Activated CD8-positive, alpha-beta T cell treated with anti-CD3 and anti-CD28 coated beads for 36 hours (primary cell): ENCODE results near the gene RASAL1. TPM values are rescaled to one million over a fixed set of nuclear protein-coding genes. Genes with fewer than 3 reads are reported as not detected.

Experiments
- ATAC-seq: fragments of 200-7000 bp; cut with Tn5 transposase; one replicate; pipeline ENCODE4 v1.10.0; 2021; ENCODE audit warnings: mild to moderate bottlenecking, moderate library complexity
- CTCF ChIA-PET: fragments of 350-600 bp; sonication (Branson Sonifier 250); formaldehyde crosslinking; loops from one replicate; lab custom pipeline; 2021; ENCODE audit warnings: antibody characterized with exemption; lab: Charles Lee
- POLR2A ChIA-PET: fragments of 350-600 bp; sonication (Branson Sonifier 250); formaldehyde crosslinking; loops from one replicate; lab custom pipeline; 2021; ENCODE audit warnings: antibody characterized with exemption; lab: Charles Lee
- DNase-seq: peaks from one replicate; pipeline ENCODE4 v3.0.0-alpha.2; 2020
- H3K27ac Mint-ChIP-seq: one replicate; pipeline ENCODE4 v1.8.0; 2021; ENCODE audit warnings: mild to moderate bottlenecking, mixed read lengths
- H3K27me3 Mint-ChIP-seq: one replicate; pipeline ENCODE4 v1.8.0; 2021; ENCODE audit warnings: mixed read lengths
- H3K36me3 Mint-ChIP-seq: one replicate; pipeline ENCODE4 v1.8.0; 2021; ENCODE audit warnings: low read depth, mixed read lengths
- H3K4me1 Mint-ChIP-seq: one replicate; pipeline ENCODE4 v1.8.0; 2021; ENCODE audit warnings: low read depth, mixed read lengths
- H3K4me3 Mint-ChIP-seq: one replicate; pipeline ENCODE4 v1.8.0; 2021; ENCODE audit warnings: mild to moderate bottlenecking, moderate library complexity, mixed read lengths
- H3K9me3 Mint-ChIP-seq: one replicate; pipeline ENCODE4 v1.8.0; 2021; ENCODE audit warnings: mixed read lengths
- intact Hi-C: fragments of 100-400 bp; cut with micrococcal nuclease; formaldehyde crosslinking; loops from one replicate; pipeline ENCODE4 v1.10.0; 2022
- total RNA-seq, 2 experiments: library from RNA; stranded (reverse); gene quantifications; one replicate each; pipeline ENCODE4 v1.2.3, GENCODE V29; 2021
- TF ChIP-seq, protein P1 (sequence below): fragments of 200-600 bp; IDR thresholded peaks from one replicate; pipeline ENCODE4 v1.8.0; 2022; ENCODE audit warnings: antibody characterized with exemption, mild to moderate bottlenecking

Gene RASAL1
- total RNA-seq, 2 experiments from 2014 or later = 9.8 to 12.4 TPM

DNA sequence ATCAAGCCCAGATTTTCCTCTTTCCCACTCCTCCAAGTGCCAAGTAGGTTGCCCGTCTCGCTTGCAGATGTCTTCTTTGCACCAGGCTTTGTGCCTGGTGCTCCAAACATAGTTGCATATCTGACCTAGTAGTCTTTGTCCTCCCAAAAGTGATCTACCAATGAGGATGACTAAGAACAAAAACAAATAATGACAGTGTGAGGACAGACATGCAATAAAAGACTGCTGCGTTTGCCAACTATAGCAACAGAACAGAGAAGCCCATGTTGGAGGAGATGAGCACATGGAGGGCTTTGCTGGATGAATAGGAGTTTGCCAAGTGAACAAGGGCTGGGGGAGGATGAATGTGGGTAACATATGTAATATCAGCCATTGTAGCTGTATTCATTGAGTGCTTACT is 63.4 kb downstream of the RASAL1 start:
- intact Hi-C loops = no loop called here
- no peak for ATAC-seq
- TF ChIP-seq, protein P1, sequence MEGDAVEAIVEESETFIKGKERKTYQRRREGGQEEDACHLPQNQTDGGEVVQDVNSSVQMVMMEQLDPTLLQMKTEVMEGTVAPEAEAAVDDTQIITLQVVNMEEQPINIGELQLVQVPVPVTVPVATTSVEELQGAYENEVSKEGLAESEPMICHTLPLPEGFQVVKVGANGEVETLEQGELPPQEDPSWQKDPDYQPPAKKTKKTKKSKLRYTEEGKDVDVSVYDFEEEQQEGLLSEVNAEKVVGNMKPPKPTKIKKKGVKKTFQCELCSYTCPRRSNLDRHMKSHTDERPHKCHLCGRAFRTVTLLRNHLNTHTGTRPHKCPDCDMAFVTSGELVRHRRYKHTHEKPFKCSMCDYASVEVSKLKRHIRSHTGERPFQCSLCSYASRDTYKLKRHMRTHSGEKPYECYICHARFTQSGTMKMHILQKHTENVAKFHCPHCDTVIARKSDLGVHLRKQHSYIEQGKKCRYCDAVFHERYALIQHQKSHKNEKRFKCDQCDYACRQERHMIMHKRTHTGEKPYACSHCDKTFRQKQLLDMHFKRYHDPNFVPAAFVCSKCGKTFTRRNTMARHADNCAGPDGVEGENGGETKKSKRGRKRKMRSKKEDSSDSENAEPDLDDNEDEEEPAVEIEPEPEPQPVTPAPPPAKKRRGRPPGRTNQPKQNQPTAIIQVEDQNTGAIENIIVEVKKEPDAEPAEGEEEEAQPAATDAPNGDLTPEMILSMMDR = no peak
- H3K4me3 Mint-ChIP-seq = no peak overlapping the region
- no peaks in the 10 kb centered on the region for H3K27me3 Mint-ChIP-seq
- H3K9me3 Mint-ChIP-seq = no peaks in the 10 kb centered on the region
- peaks cover 49% of the 10 kb centered on the region for H3K4me1 Mint-ChIP-seq
- ChIA-PET POLR2A (interaction anchor here (2.6 kb wide), 1 partner anchor 18 kb away, joined by 11 read pairs; no protein-coding TSS in a partner anchor), CTCF (interaction anchor here (1.8 kb wide), 2 partner anchors 20 to 26 kb away, joined by 4 to 9 read pairs; no protein-coding TSS in a partner anchor)
- no peak for DNase-seq
- H3K27ac Mint-ChIP-seq = no peak overlapping the region
- no peaks in the 10 kb centered on the region for H3K36me3 Mint-ChIP-seq

DNA sequence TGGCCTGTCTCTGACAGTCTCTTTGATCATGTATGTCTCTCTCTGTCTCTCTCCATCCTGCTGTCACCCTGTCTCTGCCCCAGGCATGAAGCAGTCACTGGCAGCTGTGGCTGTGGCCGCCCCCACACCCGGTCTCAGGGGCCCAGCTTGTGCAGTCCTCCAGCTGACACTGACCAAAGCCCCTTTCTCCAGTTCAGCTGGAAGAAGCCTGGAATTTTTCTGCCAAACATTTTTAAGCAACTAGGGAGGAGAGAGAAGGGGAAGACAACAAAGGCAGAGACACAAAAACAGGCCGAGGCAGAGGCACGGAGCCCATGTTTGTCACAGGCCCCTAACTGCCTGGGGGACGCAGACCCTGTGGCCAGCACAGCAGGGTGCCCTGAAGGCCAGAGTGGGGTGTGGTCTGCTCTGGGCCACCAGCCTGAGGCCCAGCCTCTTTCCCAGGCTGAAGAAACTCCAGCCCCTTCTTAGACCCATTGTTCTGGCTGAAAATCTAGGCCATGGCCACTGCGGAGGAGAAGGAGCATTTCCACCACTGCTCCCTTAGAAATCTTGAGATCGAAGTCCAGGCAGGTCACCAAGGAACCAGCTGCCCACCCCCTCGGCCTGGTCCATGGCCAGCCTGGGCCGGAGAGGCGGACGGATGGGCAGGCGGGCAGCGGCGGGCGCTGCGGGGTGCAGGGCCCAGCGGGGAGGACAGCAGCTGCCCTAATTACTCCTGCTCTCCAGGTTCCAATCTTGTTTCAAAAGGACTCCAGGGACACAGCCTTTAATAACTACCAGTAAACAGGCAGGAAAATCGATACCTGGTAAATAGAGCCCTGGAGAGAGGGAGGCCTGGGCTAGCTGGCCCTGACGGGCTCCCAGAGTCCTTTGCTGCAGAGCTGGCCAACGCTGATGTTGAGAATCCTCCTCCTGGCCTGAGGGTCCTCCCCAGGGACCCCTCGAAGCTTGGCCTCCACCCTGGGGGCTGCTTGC is 64.1 kb downstream of the RASAL1 start:
- ChIA-PET CTCF (interaction anchor here (1.0 to 2.2 kb wide), 5 partner anchors 21 to 104 kb away, joined by 3 to 10 read pairs (median 8); no protein-coding TSS in a partner anchor), POLR2A (interaction anchor here (0.9 to 2.6 kb wide), 3 partner anchors 11 to 92 kb away, joined by 3 to 11 read pairs (median 4); no protein-coding TSS in a partner anchor)
- no peak for DNase-seq
- Mint-ChIP-seq H3K4me1 (peaks cover 56% of the 10 kb centered on the region), H3K27me3 (no peaks in the 10 kb centered on the region), H3K36me3 (no peaks in the 10 kb centered on the region), H3K9me3 (no peaks in the 10 kb centered on the region), H3K27ac (peak overlapping the region; percentile 80), H3K4me3 (peak overlapping the region; percentile 54)
- intact Hi-C loops = no loop called here
- TF ChIP-seq, protein P1 = no peak
- ATAC-seq = no peak

DNA sequence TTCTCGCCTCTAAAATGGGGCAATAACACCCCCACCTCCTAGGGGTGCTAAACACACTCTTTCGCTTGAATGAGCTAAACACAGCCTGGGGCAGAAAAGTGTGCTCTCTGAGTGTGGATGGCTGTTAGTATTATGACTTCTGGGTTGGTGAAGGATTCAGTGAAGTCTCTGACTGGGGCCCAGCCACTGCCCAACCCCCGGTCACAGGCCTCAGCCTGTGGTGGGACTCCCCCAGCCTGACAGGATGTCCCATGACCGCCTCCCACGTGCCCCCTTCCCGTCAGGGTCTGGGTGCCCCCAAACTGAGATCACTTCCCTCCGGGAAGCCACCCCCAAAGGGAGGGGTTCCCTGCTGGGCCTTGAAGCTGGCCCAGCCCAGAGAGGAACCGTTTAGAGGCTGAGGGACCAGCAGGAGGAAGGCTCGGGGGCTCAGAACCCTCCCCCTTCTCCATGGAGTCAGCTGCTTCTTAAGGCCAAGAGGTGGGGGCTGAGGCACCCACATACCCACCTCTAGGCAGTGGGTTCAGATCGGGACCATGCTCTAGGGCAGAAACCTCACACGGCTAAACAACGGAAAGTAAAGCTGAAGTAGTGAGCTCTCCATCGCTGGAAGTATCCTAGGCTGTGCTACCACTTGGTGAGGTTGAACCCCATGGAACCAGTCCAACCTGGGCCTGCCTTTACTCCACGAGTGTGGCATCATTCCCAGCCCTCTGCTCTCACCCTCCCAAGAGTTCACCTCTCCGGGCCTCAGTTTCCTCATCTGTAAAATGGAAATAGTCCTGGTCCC is 65.2 kb downstream of the RASAL1 start:
- peaks cover 54% of the 10 kb centered on the region for H3K4me1 Mint-ChIP-seq
- ATAC-seq = peak; percentile 90
- H3K9me3 Mint-ChIP-seq = no peaks in the 10 kb centered on the region
- ChIA-PET CTCF (interaction anchor here (0.7 to 2.2 kb wide), 4 partner anchors 22 to 105 kb away, joined by 3 to 10 read pairs (median 6); no protein-coding TSS in a partner anchor), POLR2A (interaction anchor here (0.9 to 2.6 kb wide), 3 partner anchors 10 to 91 kb away, joined by 3 to 11 read pairs (median 4); no protein-coding TSS in a partner anchor)
- peak overlapping the region; percentile 54 for H3K4me3 Mint-ChIP-seq
- H3K27ac Mint-ChIP-seq = peak overlapping the region; percentile 87
- DNase-seq = peak; percentile 92
- TF ChIP-seq, protein P1 = no peak
- H3K27me3 Mint-ChIP-seq = no peaks in the 10 kb centered on the region
- no peaks in the 10 kb centered on the region for H3K36me3 Mint-ChIP-seq
- intact Hi-C loops = no loop called here

DNA sequence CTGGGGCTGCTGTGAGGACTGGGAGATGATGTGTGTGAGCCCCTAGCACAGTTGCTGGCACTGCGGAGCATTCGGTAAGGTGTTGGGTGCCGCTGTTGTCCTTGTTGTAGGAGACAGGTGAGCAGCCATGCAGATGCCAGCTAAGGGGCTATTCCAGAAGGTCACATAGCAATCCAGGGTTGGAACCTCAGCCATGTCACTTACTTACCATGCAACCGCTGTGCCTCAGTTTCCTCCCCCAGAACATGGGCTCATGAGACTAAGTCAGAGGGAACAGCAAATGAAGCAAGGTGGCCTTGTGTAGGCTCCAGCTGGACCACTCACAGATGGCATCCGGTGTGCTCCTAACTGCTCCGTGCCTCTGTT is 65.8 kb downstream of the RASAL1 start:
- intact Hi-C loops = no loop called here
- Mint-ChIP-seq H3K4me1 (peaks cover 49% of the 10 kb centered on the region), H3K9me3 (no peaks in the 10 kb centered on the region), H3K27me3 (no peaks in the 10 kb centered on the region), H3K4me3 (peak overlapping the region; percentile 54), H3K36me3 (no peaks in the 10 kb centered on the region), H3K27ac (peak overlapping the region; percentile 87)
- TF ChIP-seq, protein P1 = no peak
- DNase-seq = no peak
- CTCF ChIA-PET = interaction anchor here (0.7 to 2.2 kb wide), 3 partner anchors 21 to 105 kb away, joined by 3 to 10 read pairs (median 8); no protein-coding TSS in a partner anchor
- POLR2A ChIA-PET = interaction anchor here (1.2 to 2.6 kb wide), 2 partner anchors 9 to 20 kb away, joined by 4 to 11 read pairs; no protein-coding TSS in a partner anchor
- no peak for ATAC-seq
